GM12864 (cell line): ENCODE data around the gene FBLN5.
"Not testable (repeated sequence)": the region's sequence is repeated elsewhere in the genome, so short reads cannot be mapped to it uniquely, and the experiment has no call there.

Source experiments
- DNase-seq: peaks from one replicate; pipeline ENCODE4 v3.0.0-alpha.2; 2011; ENCODE audit warnings: low read depth
- H3K4me3 ChIP-seq: 2 replicates; pipeline ENCODE4 v1.5.1; 2011; ENCODE audit warnings: mild to moderate bottlenecking, low read depth, low read length, control low read depth
- TF ChIP-seq, protein P1 (sequence below): IDR thresholded peaks from 2 replicates; pipeline ENCODE4 v1.5.1; 2011; ENCODE audit warnings: low read depth, mild to moderate bottlenecking, moderate library complexity, low read length, control low read depth, inconsistent platforms; ENCODE audit errors: missing control alignments

The FBLN5 gene

DNA sequence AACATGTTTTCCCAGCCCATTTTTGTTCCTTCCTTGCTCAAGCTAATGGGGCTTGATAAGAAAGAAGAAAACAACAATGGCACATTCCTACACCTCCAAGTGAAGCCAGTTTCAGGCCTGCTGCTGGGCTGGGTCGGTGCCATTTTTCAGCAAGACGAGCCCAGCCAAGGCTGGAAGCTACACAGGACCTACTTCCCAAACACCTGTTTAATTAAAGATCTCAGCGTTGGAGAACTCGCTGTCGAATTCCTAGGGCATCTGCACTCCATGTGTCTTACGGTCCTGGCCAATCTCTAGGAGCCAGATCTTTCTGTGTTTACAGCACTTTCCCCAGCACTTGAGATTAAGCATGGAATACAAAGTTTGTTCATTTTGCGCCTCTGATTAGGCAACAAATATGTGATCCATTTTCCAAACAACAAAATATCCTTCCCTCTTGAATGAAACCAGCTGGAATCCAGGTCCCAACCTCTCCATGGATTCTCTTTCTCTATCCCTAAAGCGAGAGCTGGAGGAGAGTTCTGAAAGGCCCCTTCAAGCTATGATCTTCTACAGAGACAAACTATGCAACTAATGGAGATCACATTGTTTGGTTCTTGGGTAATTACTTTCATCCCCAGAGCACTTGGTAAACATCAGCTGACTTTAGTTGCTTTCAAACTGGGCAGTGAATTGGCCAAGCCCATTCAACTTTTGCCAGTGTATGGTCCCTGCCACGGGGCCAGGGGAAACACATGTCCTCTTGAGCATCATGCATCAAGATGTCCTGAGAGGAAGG, 45.9 kb downstream of the FBLN5 start:
- TF ChIP-seq, protein P1, sequence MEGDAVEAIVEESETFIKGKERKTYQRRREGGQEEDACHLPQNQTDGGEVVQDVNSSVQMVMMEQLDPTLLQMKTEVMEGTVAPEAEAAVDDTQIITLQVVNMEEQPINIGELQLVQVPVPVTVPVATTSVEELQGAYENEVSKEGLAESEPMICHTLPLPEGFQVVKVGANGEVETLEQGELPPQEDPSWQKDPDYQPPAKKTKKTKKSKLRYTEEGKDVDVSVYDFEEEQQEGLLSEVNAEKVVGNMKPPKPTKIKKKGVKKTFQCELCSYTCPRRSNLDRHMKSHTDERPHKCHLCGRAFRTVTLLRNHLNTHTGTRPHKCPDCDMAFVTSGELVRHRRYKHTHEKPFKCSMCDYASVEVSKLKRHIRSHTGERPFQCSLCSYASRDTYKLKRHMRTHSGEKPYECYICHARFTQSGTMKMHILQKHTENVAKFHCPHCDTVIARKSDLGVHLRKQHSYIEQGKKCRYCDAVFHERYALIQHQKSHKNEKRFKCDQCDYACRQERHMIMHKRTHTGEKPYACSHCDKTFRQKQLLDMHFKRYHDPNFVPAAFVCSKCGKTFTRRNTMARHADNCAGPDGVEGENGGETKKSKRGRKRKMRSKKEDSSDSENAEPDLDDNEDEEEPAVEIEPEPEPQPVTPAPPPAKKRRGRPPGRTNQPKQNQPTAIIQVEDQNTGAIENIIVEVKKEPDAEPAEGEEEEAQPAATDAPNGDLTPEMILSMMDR, result no peak
- no peak overlapping the region for H3K4me3 ChIP-seq
- no peak for DNase-seq

DNA sequence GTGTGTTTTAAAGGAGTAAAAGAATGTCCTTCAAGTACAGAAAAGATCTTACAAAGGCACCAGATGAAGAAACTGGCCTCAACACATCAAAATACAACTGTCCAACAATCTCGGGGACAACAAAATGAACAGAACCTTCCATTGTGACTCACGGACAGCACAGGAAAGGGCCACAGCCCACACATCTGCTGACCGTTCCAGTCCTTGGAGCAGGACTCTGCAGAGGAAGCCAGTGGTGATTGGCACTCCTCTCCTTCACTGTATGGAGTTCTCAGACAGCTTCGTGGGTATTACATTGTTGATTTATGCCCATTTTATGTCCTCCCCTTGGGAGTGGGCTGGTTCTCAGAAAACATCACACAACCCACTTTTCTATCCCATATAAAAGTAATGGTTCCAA, 47.7 kb downstream of the FBLN5 start:
- TF ChIP-seq, protein P1, result no peak
- no peak for DNase-seq
- H3K4me3 ChIP-seq, result no peak overlapping the region

DNA sequence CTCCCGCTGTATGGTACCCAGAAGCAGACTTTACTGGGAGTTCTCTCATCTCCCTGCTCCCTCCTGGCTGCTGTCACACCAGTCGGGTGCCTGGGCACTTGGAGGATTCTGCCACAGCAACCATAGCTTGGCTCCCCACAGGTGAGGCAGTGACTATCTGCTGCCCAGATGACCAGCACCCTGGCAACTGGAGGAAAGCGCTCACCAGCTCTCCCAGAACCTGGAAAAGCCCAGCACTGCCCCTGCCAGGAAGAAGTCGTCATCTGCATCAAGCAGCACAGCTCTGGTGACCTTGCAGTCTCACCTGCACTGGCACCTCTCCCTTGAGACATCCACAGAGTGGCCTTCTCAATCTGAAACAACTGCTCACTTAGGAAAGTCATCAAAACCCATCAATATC, 48.3 kb downstream of the FBLN5 start:
- TF ChIP-seq, protein P1, result peak; percentile 5
- H3K4me3 ChIP-seq, result no peak overlapping the region

DNA sequence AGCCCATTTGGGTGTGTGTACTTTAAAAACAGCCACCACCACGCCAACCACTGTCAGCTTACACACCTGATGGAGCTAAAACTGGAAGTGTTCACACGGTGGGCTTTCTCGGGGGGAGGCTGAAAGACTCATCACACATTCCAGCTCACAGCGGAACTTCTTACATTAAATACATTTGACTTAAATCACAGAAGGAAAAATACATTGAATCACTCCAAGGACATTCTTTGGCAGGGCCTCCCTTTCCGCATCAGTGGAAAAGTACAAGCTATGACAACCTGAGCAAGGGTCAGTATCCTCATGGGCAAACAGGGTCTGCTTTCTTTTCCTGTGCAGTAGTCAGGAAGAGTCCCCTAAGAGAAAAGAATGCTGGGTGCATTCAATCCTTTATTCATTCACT, 49.1 kb downstream of the FBLN5 start:
- DNase-seq, result no peak
- no peak overlapping the region for H3K4me3 ChIP-seq
- TF ChIP-seq, protein P1, result no peak

More for the DNA sequence above, 48.3 kb downstream of the FBLN5 start:
- DNase-seq, result no peak

DNA sequence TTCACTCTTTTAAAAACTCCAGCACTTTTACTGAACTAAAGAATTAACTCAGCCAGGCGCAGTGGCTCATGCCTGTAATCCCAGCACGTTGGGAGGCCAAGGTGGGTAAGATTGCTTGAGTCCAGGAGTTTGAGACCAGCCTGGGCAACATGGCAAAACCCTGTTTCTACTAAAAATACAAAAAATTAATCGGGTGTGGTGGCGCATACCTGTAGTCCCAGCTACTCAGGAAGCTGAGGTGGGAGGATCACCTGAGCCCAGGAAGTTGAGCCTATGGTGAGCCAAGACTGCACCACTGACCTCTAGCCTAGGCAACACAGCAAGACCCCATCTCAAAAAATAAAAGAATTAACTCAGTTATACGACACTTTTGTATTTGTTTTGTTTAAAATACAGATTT, 49.8 kb downstream of the FBLN5 start:
- not testable (repeated sequence) for DNase-seq, H3K4me3 ChIP-seq

DNA sequence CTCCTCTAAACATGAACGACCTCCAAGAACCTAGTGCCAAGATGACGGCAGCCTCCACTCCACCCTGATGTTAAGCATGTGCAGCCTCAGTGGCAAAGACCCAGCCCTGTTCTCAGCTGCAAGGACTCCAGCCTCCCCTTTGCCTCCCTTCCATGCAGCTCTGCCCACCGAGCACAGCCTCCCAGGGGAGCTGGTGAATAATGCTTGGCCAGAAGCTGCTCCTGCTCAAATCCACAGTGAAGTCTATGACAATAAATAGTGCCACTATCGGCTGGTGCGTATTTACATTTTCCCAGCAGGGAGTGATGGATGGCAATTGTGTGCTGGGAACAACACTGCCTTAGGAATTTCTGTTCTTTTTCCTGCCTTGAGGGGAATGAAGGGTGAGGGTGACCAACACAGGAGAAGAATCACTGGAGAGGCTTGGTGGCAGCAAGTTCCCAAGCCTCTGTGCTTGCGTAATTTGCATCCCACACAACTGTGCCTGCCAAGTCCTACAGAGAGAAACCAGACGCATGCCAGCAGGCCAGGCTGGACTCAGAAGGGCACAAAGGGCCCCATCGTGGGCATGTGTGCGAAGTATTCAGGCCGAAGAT, 50.3 kb downstream of the FBLN5 start:
- no peak overlapping the region for H3K4me3 ChIP-seq
- DNase-seq, result no peak
- TF ChIP-seq, protein P1, result no peak

DNA sequence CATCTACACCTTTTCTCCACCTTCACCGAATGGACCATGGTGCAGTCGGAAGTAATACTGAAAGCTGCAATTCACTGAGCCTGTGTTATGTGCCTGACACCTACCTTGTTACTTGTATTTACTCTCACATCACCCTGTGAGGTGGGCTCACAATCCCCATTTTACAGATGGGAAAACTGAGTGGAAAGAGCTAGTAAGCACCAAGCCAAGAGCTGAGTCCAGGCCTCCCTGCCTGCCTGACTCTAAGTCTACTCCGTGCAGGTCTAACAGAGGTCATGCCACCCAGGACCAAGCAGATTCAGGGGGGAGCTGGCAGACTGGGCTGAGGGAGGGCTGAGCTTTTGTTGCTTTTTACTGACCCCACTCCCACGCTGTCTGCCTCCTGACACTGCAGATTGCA, 51.1 kb downstream of the FBLN5 start:
- TF ChIP-seq, protein P1, result no peak
- H3K4me3 ChIP-seq, result no peak overlapping the region
- no peak for DNase-seq
